GM23338 (cell line): ENCODE results near the gene LRBA. TPM values are rescaled to one million over a fixed set of nuclear protein-coding genes. Genes with fewer than 3 reads are reported as not detected.

ENCODE experiments used
- ATAC-seq: fragments of 200-7000 bp; cut with Tn5 transposase; 3 replicates; pipeline ENCODE4 v1.9.1; 2020
- DNase-seq: peaks from one replicate; pipeline ENCODE4 v3.0.0-alpha.2; 2015; ENCODE audit warnings: low spot score
- H2AFZ ChIP-seq: fragments of 200-600 bp; sonication (generic); 2 replicates; pipeline ENCODE4 v1.8.0; 2016; ENCODE audit warnings: antibody characterized with exemption, mild to moderate bottlenecking, moderate library complexity
- H3F3A ChIP-seq: fragments of 200-600 bp; sonication (generic); replicated peaks from 2 replicates; pipeline ENCODE4 v1.8.0; 2017; ENCODE audit warnings: antibody characterized with exemption, mixed run types, low read depth
- H3K27ac ChIP-seq: fragments of 200-600 bp; sonication (generic); 2 replicates; pipeline ENCODE4 v1.6.1; 2016; ENCODE audit warnings: low read depth
- H3K27me3 ChIP-seq: fragments of 200-600 bp; sonication (generic); 2 replicates; pipeline ENCODE4 v1.8.0; 2016; ENCODE audit warnings: mild to moderate bottlenecking, mixed run types, moderate library complexity; ENCODE audit not compliant: insufficient read depth
- H3K36me3 ChIP-seq: fragments of 200-600 bp; sonication (generic); 2 replicates; pipeline ENCODE4 v1.8.0; 2016; ENCODE audit warnings: mild to moderate bottlenecking; ENCODE audit not compliant: insufficient read depth
- H3K4me1 ChIP-seq: fragments of 200-600 bp; sonication (generic); 2 replicates; pipeline ENCODE4 v1.8.0; 2016; ENCODE audit warnings: mild to moderate bottlenecking, moderate library complexity; ENCODE audit not compliant: insufficient read depth
- H3K4me2 ChIP-seq: fragments of 200-600 bp; sonication (generic); 2 replicates; pipeline ENCODE4 v1.7.1; 2017; ENCODE audit warnings: mixed run types
- H3K4me3 ChIP-seq: fragments of 200-600 bp; sonication (generic); 2 replicates; pipeline ENCODE4 v1.6.1; 2016; ENCODE audit warnings: mixed run types
- H3K79me2 ChIP-seq: fragments of 200-600 bp; sonication (generic); replicated peaks from 2 replicates; pipeline ENCODE4 v1.8.0; 2017; ENCODE audit warnings: mild to moderate bottlenecking; ENCODE audit not compliant: insufficient read depth
- H3K9me2 ChIP-seq: fragments of 200-600 bp; sonication (generic); 2 replicates; pipeline ENCODE4 v1.8.0; 2017; ENCODE audit not compliant: insufficient read depth
- H4K20me1 ChIP-seq: fragments of 200-600 bp; sonication (generic); replicated peaks from 2 replicates; pipeline ENCODE4 v1.8.0; 2017; ENCODE audit warnings: mild to moderate bottlenecking; ENCODE audit not compliant: insufficient read depth
- H3K27ac Mint-ChIP-seq: 2 replicates; pipeline ENCODE4 v1.8.0; 2020; ENCODE audit warnings: inconsistent platforms, mild to moderate bottlenecking, moderate library complexity, mixed read lengths
- H3K27me3 Mint-ChIP-seq: 3 replicates; pipeline ENCODE4 v1.8.0; 2022; ENCODE audit warnings: low read depth, mild to moderate bottlenecking, moderate library complexity, mixed read lengths, inconsistent platforms; ENCODE audit not compliant: insufficient read depth, poor library complexity
- H3K36me3 Mint-ChIP-seq: 3 replicates; pipeline ENCODE4 v1.8.0; 2021; ENCODE audit warnings: low read depth, mild to moderate bottlenecking, inconsistent platforms, moderate library complexity, mixed read lengths
- H3K4me1 Mint-ChIP-seq: 3 replicates; pipeline ENCODE4 v1.8.0; 2020; ENCODE audit warnings: mild to moderate bottlenecking, inconsistent platforms, mixed read lengths
- H3K4me3 Mint-ChIP-seq: 3 replicates; pipeline ENCODE4 v1.8.0; 2021; ENCODE audit warnings: moderate library complexity, mild to moderate bottlenecking, inconsistent platforms, mixed read lengths
- H3K9me3 Mint-ChIP-seq: 3 replicates; pipeline ENCODE4 v1.8.0; 2020; ENCODE audit warnings: moderate library complexity, mild to moderate bottlenecking, inconsistent platforms, mixed read lengths
- CREB1 ChIP-seq: fragments of 250-450 bp; sonication (Bioruptor Pico); IDR thresholded peaks from 2 replicates; pipeline ENCODE4 v1.5.0; 2020; ENCODE audit warnings: low read depth, mild to moderate bottlenecking, moderate library complexity
- EZH2 ChIP-seq: fragments of 200-600 bp; sonication (generic); IDR thresholded peaks from one replicate; pipeline ENCODE4 v1.8.0; 2017; ENCODE audit warnings: antibody characterized with exemption, mild to moderate bottlenecking, low read depth; ENCODE audit not compliant: unreplicated experiment
- EZH2phosphoT487 ChIP-seq: fragments of 200-600 bp; sonication (generic); IDR thresholded peaks from one replicate; pipeline ENCODE4 v1.8.1; 2018; ENCODE audit warnings: antibody characterized with exemption; ENCODE audit not compliant: unreplicated experiment
- JUNB ChIP-seq: IDR thresholded peaks from one replicate; pipeline ENCODE4 v1.6.1; 2016; ENCODE audit warnings: antibody characterized with exemption; ENCODE audit not compliant: unreplicated experiment
- POLR2AphosphoS5 ChIP-seq: IDR thresholded peaks from 2 replicates; pipeline ENCODE4 v1.6.1; 2016; ENCODE audit warnings: antibody characterized with exemption, low read depth
- STAT1 ChIP-seq: IDR thresholded peaks from one replicate; pipeline ENCODE4 v1.6.1; 2016; ENCODE audit warnings: antibody characterized with exemption; ENCODE audit not compliant: unreplicated experiment
- ZNF114 ChIP-seq: fragments of 250-450 bp; sonication (Bioruptor Pico); IDR thresholded peaks from 2 replicates; pipeline ENCODE4 v1.5.0; 2020; ENCODE audit warnings: mild to moderate bottlenecking, moderate library complexity
- ZNF331 ChIP-seq: fragments of 250-450 bp; sonication (Bioruptor Pico); IDR thresholded peaks from 2 replicates; pipeline ENCODE4 v1.5.0; 2020; ENCODE audit warnings: low read depth, mild to moderate bottlenecking, moderate library complexity
- polyA plus RNA-seq: library from polyadenylated mRNA; unstranded; fragments of >200 nt; fragmentation: Nextera tagmentation; extraction: Ambion mirVana; gene quantifications from 2 replicates; pipeline ENCODE4 v1.2.1, GENCODE V29; 2016
- total RNA-seq: library from RNA; depleted of rRNA; stranded (reverse); fragments of >200 nt; shearing (Covaris generic); gene quantifications from 2 replicates; pipeline ENCODE4 v1.2.3, GENCODE V29; 2014
- TF ChIP-seq, protein P1 (sequence below), 2 experiments: fragments of 200-600 bp in 1 of 2; sonication (generic) in 1 of 2; conservative IDR thresholded peaks; 2 replicates each; pipeline versions ENCODE4 v1.5.1 to v1.6.1; 2016 to 2017; ENCODE audit warnings: antibody characterized with exemption in 2 of 2, low read depth in 2 of 2, mild to moderate bottlenecking in 2 of 2, moderate library complexity in 1 of 2
- TF ChIP-seq, protein P2 (sequence below): IDR thresholded peaks from 2 replicates; pipeline ENCODE4 v1.6.1; 2016; ENCODE audit warnings: antibody characterized with exemption
- TF ChIP-seq, protein P3 (sequence below): IDR thresholded peaks from one replicate; pipeline ENCODE4 v1.6.1; 2018; ENCODE audit warnings: antibody characterized with exemption; ENCODE audit not compliant: unreplicated experiment

The LRBA gene
- total and polyA plus RNA-seq, 2 experiments from 2014 or later, result 23.3 to 126 TPM

DNA sequence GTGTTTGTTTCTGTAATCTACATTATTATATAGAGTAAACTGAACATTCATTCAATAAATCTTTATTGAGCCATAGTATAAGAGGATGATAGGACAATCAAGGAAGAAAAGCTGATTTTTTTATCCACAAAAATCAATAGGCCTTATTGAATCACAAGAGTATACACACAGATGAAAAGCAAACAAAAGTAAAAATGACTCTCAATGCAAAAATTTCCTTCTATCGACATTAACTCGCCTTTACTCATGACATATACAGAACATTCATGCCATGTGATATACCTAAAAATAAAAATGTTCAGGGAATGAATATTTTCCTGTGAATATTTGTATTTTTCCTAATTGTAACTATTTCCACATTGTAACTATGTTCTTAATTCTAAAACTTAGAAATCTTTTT, 161.2 kb downstream of the LRBA start:
- no peak for ATAC-seq
- no peak overlapping the region for H3K27ac Mint-ChIP-seq

DNA sequence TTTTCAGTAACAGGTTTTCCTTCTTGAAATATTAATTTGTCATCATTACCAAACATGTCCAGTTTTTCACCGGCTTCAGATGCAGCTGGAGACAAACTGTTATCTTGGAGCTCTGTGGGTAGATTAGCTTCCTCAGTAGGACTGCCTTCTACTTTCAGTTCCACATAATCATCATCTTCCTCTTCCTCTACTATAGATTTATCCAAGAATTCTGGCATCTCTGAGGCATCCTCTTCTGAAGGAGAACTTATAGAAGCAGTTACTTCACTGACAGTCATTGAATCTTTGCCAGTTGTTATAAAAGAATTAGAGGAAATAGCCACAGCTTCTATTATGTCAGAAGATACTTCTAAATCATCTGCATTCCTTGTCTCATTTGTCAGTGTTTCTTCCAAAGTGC, 162.9 kb downstream of the LRBA start:
- no peak overlapping the region for H3K27ac Mint-ChIP-seq
- H3K4me3 Mint-ChIP-seq, result no peak overlapping the region
- Histone ChIP-seq H3K36me3 (no peaks in the 10 kb centered on the region), H4K20me1 (no peaks in the 10 kb centered on the region), H3K9me2 (no peaks in the 10 kb centered on the region), H3K79me2 (no peaks in the 10 kb centered on the region), H3K4me2 (no peak overlapping the region), H3K27me3 (no peaks in the 10 kb centered on the region), H3K4me1 (no peaks in the 10 kb centered on the region), H3K4me3 (no peak overlapping the region), H3K27ac (no peak overlapping the region), H3F3A (no peaks in the 10 kb centered on the region), H2AFZ (no peak overlapping the region)
- peaks cover 37% of the 10 kb centered on the region for H3K36me3 Mint-ChIP-seq
- H3K4me1 Mint-ChIP-seq, result peaks cover 7% of the 10 kb centered on the region; the same call in 2 of the 3 replicates
- ATAC-seq (no peak), DNase-seq (no peak)
- H3K9me3 Mint-ChIP-seq, result no peaks in the 10 kb centered on the region
- no peaks in the 10 kb centered on the region for H3K27me3 Mint-ChIP-seq
- no peak for TF ChIP-seq ZNF331 (CRISPR knock-in tag)
- TF ChIP-seq ZNF114 (CRISPR knock-in tag), result no peak
- no peak for TF ChIP-seq EZH2
- TF ChIP-seq CREB1 (CRISPR knock-in tag), result no peak
- TF ChIP-seq JUNB, result no peak
- TF ChIP-seq EZH2phosphoT487, result no peak
- TF ChIP-seq, protein P1, sequence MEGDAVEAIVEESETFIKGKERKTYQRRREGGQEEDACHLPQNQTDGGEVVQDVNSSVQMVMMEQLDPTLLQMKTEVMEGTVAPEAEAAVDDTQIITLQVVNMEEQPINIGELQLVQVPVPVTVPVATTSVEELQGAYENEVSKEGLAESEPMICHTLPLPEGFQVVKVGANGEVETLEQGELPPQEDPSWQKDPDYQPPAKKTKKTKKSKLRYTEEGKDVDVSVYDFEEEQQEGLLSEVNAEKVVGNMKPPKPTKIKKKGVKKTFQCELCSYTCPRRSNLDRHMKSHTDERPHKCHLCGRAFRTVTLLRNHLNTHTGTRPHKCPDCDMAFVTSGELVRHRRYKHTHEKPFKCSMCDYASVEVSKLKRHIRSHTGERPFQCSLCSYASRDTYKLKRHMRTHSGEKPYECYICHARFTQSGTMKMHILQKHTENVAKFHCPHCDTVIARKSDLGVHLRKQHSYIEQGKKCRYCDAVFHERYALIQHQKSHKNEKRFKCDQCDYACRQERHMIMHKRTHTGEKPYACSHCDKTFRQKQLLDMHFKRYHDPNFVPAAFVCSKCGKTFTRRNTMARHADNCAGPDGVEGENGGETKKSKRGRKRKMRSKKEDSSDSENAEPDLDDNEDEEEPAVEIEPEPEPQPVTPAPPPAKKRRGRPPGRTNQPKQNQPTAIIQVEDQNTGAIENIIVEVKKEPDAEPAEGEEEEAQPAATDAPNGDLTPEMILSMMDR (conservative IDR thresholded peaks at IDR 0.05; ENCODE audit: low read depth in 2 of 2), result no peak
- TF ChIP-seq, protein P2, sequence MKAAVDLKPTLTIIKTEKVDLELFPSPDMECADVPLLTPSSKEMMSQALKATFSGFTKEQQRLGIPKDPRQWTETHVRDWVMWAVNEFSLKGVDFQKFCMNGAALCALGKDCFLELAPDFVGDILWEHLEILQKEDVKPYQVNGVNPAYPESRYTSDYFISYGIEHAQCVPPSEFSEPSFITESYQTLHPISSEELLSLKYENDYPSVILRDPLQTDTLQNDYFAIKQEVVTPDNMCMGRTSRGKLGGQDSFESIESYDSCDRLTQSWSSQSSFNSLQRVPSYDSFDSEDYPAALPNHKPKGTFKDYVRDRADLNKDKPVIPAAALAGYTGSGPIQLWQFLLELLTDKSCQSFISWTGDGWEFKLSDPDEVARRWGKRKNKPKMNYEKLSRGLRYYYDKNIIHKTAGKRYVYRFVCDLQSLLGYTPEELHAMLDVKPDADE, result no peak

More for the DNA sequence above, 161.2 kb downstream of the LRBA start:
- Histone ChIP-seq H3K27me3 (no peaks in the 10 kb centered on the region), H4K20me1 (no peaks in the 10 kb centered on the region), H3K4me3 (no peak overlapping the region), H2AFZ (no peak overlapping the region), H3K27ac (no peak overlapping the region), H3K4me1 (no peaks in the 10 kb centered on the region), H3K4me2 (no peak overlapping the region), H3K36me3 (no peaks in the 10 kb centered on the region), H3F3A (no peaks in the 10 kb centered on the region), H3K9me2 (no peaks in the 10 kb centered on the region), H3K79me2 (no peaks in the 10 kb centered on the region)
- Mint-ChIP-seq H3K4me1 (peaks cover 7% of the 10 kb centered on the region; the same call in 2 of the 3 replicates), H3K4me3 (no peak overlapping the region), H3K9me3 (no peaks in the 10 kb centered on the region), H3K36me3 (peaks cover 27% of the 10 kb centered on the region), H3K27me3 (no peaks in the 10 kb centered on the region)
- TF ChIP-seq POLR2AphosphoS5 (no peak), ZNF331 (CRISPR knock-in tag) (no peak), STAT1 (no peak), EZH2 (no peak)
- TF ChIP-seq, protein P1 (conservative IDR thresholded peaks at IDR 0.05; ENCODE audit: low read depth in 2 of 2), result no peak
- TF ChIP-seq, protein P2, result no peak
- TF ChIP-seq, protein P3, sequence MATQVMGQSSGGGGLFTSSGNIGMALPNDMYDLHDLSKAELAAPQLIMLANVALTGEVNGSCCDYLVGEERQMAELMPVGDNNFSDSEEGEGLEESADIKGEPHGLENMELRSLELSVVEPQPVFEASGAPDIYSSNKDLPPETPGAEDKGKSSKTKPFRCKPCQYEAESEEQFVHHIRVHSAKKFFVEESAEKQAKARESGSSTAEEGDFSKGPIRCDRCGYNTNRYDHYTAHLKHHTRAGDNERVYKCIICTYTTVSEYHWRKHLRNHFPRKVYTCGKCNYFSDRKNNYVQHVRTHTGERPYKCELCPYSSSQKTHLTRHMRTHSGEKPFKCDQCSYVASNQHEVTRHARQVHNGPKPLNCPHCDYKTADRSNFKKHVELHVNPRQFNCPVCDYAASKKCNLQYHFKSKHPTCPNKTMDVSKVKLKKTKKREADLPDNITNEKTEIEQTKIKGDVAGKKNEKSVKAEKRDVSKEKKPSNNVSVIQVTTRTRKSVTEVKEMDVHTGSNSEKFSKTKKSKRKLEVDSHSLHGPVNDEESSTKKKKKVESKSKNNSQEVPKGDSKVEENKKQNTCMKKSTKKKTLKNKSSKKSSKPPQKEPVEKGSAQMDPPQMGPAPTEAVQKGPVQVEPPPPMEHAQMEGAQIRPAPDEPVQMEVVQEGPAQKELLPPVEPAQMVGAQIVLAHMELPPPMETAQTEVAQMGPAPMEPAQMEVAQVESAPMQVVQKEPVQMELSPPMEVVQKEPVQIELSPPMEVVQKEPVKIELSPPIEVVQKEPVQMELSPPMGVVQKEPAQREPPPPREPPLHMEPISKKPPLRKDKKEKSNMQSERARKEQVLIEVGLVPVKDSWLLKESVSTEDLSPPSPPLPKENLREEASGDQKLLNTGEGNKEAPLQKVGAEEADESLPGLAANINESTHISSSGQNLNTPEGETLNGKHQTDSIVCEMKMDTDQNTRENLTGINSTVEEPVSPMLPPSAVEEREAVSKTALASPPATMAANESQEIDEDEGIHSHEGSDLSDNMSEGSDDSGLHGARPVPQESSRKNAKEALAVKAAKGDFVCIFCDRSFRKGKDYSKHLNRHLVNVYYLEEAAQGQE, result no peak
- no peak for DNase-seq
